HepG2 (cell line): Measurements from ENCODE around the gene CRIM1. TPM values are rescaled to one million over a fixed set of nuclear protein-coding genes. Genes with fewer than 3 reads are reported as not detected.

Source experiments
- ATAC-seq: fragments of 200-7000 bp; cut with Tn5 transposase; 3 replicates; pipeline ENCODE4 v1.9.1; 2020; ENCODE audit warnings: mild to moderate bottlenecking, moderate library complexity
- BruUV-seq: library from RNA; stranded (reverse); fragments of 400-500 nt; replicated peaks from 2 replicates; lab custom pipeline; 2021; lab: Mats Ljungman, UMichigan
- CTCF ChIA-PET: fragments of 300-600 bp; formaldehyde crosslinking; extraction: SDS; loops from one replicate; lab custom pipeline; 2021; ENCODE audit warnings: low total read pairs, inconsistent platforms, low intra/inter-chr PET ratio; lab: Yijun Ruan, JAX
- POLR2A ChIA-PET: fragments of 350-600 bp; sonication (Branson Sonifier 250); formaldehyde crosslinking; loops from one replicate; lab custom pipeline; 2020; ENCODE audit warnings: antibody characterized with exemption, inconsistent platforms; lab: Yijun Ruan, JAX
- DNase-seq: peaks from one replicate; pipeline ENCODE4 v3.0.0-alpha.2; 2015; ENCODE audit warnings: low spot score
- FAIRE-seq: peaks from 3 replicates; lab custom pipeline; 2011; peaks lifted over from hg19 to GRCh38; lab: Jason Lieb, UNC
- H2AFZ ChIP-seq: one replicate; pipeline ENCODE4 v1.6.1; 2011; ENCODE audit warnings: low read length, inconsistent platforms
- H3K27ac ChIP-seq: fragments of 300-600 bp; 3 replicates; pipeline ENCODE4 v1.8.0; 2011; ENCODE audit warnings: mixed run types, mild to moderate bottlenecking, mixed read lengths, low read length, inconsistent platforms; ENCODE audit not compliant: insufficient read depth; ENCODE audit errors: extremely low read length
- H3K27me3 ChIP-seq, 2 experiments: fragments of 200-600 bp in 1 of 2; 2 replicates in 1 of 2; 3 replicates in 1 of 2; pipeline versions ENCODE4 v1.6.0 to v1.8.0; 2011; ENCODE audit warnings: low read length in 2 of 2, mild to moderate bottlenecking in 2 of 2, moderate library complexity in 2 of 2, inconsistent platforms in 1 of 2; ENCODE audit not compliant: insufficient read depth in 2 of 2, control insufficient read depth in 1 of 2
- H3K36me3 ChIP-seq, 2 experiments: fragments of 200-600 bp in 1 of 2; replicated peaks in 1 of 2; 2 replicates in 1 of 2; 3 replicates in 1 of 2; pipeline versions ENCODE4 v1.5.1 to v1.8.0; 2011; ENCODE audit warnings: low read length in 2 of 2, inconsistent platforms in 1 of 2; ENCODE audit not compliant: insufficient read depth in 2 of 2, control insufficient read depth in 1 of 2
- H3K4me1 ChIP-seq: 2 replicates; pipeline ENCODE4 v1.5.1; 2012; ENCODE audit warnings: low read length, inconsistent platforms; ENCODE audit not compliant: insufficient read depth
- H3K4me2 ChIP-seq: 2 replicates; pipeline ENCODE4 v1.6.0; 2011; ENCODE audit warnings: low read depth, low read length, inconsistent platforms
- H3K4me3 ChIP-seq, 3 experiments: fragments of 200-600 bp in 1 of 3; sonication (generic), shearing (Covaris generic) in 1 of 3; replicated peaks in 1 of 3; 2 replicates each; pipeline ENCODE4 v1.5.1; 2011 to 2016; ENCODE audit warnings: low read length in 3 of 3, inconsistent platforms in 2 of 3, low read depth in 2 of 3, mild to moderate bottlenecking in 2 of 3, control low read depth in 1 of 3, mixed read lengths in 1 of 3; ENCODE audit not compliant: insufficient read depth in 1 of 3
- H3K79me2 ChIP-seq: one replicate; pipeline ENCODE4 v1.6.1; 2011; ENCODE audit warnings: low read length, inconsistent platforms; ENCODE audit not compliant: insufficient read depth
- H3K9ac ChIP-seq: 2 replicates; pipeline ENCODE4 v1.6.0; 2011; ENCODE audit warnings: mild to moderate bottlenecking, low read depth, low read length, inconsistent platforms; ENCODE audit not compliant: insufficient read depth
- H3K9me3 ChIP-seq: 2 replicates; pipeline ENCODE4 v1.5.1; 2012; ENCODE audit warnings: mild to moderate bottlenecking, low read length
- H4K20me1 ChIP-seq: 2 replicates; pipeline ENCODE4 v1.6.0; 2011; ENCODE audit warnings: inconsistent platforms, mild to moderate bottlenecking, low read length, moderate library complexity; ENCODE audit not compliant: insufficient read depth
- DNMT3B ChIP-seq: conservative IDR thresholded peaks from 2 replicates; pipeline ENCODE4 v1.6.1; 2016; ENCODE audit warnings: missing biosample characterization, control low read depth
- ETV5 ChIP-seq: IDR thresholded peaks from 2 replicates; pipeline ENCODE4 v1.6.1; 2018; ENCODE audit warnings: missing biosample characterization, missing genetic modification reagents, inconsistent platforms, borderline replicate concordance
- HNRNPH1 ChIP-seq: fragments of 200-400 bp; formaldehyde crosslinking; optimal IDR thresholded peaks from 2 replicates; pipeline ENCODE3; 2017; ENCODE audit warnings: mild to moderate bottlenecking, low read depth, low read length
- IKZF4 ChIP-seq: sonication (generic); formaldehyde crosslinking; IDR thresholded peaks from 2 replicates; pipeline ENCODE4 v1.5.1; 2020; ENCODE audit warnings: borderline replicate concordance, mild to moderate bottlenecking, low read depth, missing genetic modification reagents; ENCODE audit errors: not compliant biosample characterization
- JUNB ChIP-seq: sonication (generic); formaldehyde crosslinking; IDR thresholded peaks from 2 replicates; pipeline ENCODE4 v1.8.0; 2022; ENCODE audit warnings: missing genetic modification reagents, mild to moderate bottlenecking, borderline replicate concordance
- NFIB ChIP-seq: sonication (generic); formaldehyde crosslinking; IDR thresholded peaks from 2 replicates; pipeline ENCODE4 v1.9.0; 2021; ENCODE audit warnings: missing genetic modification reagents, mild to moderate bottlenecking, borderline replicate concordance
- SMAD9 ChIP-seq: sonication (generic); formaldehyde crosslinking; IDR thresholded peaks from 2 replicates; pipeline ENCODE4 v1.5.1; 2020; ENCODE audit warnings: mild to moderate bottlenecking, missing genetic modification reagents
- SOX6 ChIP-seq, 2 experiments: fragments of 450-650 bp in 1 of 2; sonication (generic) in 1 of 2; formaldehyde crosslinking in 1 of 2; IDR thresholded peaks; 2 replicates each; pipeline versions ENCODE4 v1.4.0 to v1.6.1; 2017 to 2020; ENCODE audit warnings: antibody characterized with exemption in 1 of 2, mild to moderate bottlenecking in 1 of 2, missing genetic modification reagents in 1 of 2
- SSRP1 ChIP-seq: IDR thresholded peaks from 2 replicates; pipeline ENCODE4 v1.6.1; 2016; ENCODE audit warnings: control low read depth
- ZNF101 ChIP-seq: sonication (generic); formaldehyde crosslinking; IDR thresholded peaks from 2 replicates; pipeline ENCODE4 v1.4.0; 2020; ENCODE audit warnings: mild to moderate bottlenecking, low read depth, missing genetic modification reagents, borderline replicate concordance
- ZNF44 ChIP-seq: sonication (generic); formaldehyde crosslinking; IDR thresholded peaks from 2 replicates; pipeline ENCODE4 v1.5.1; 2020; ENCODE audit warnings: mild to moderate bottlenecking, missing genetic modification reagents
- ZNF598 ChIP-seq: sonication (generic); formaldehyde crosslinking; IDR thresholded peaks from 2 replicates; pipeline ENCODE4 v1.5.1; 2020; ENCODE audit warnings: mild to moderate bottlenecking, missing genetic modification reagents, borderline replicate concordance
- ZNF614 ChIP-seq: IDR thresholded peaks from 2 replicates; pipeline ENCODE4 v1.6.1; 2018; ENCODE audit warnings: missing biosample characterization, missing genetic modification reagents, inconsistent platforms, borderline replicate concordance
- ZZZ3 ChIP-seq: sonication (generic); formaldehyde crosslinking; IDR thresholded peaks from 2 replicates; pipeline ENCODE4 v1.4.0; 2020; ENCODE audit warnings: missing genetic modification reagents, mild to moderate bottlenecking, borderline replicate concordance
- WGBS: methylation state at CpG from one replicate; pipeline ENCODE4 v1.1.6; 2017; ENCODE audit warnings: low lambda C conversion rate; 5-methylcytosine and 5-hydroxymethylcytosine counted together
- in situ Hi-C: cut with HindIII; loops from 2 replicates; pipeline ENCODE4 v1.10.0; 2017; ENCODE audit warnings: low pct_unique_long_range_greater_than_20kb; ENCODE audit not compliant: extremely low pct_ligation_motif_present
- intact Hi-C: fragments of 100-400 bp; cut with micrococcal nuclease; formaldehyde crosslinking; loops from one replicate; pipeline ENCODE4 v1.10.0; 2022; ENCODE audit not compliant: unreplicated experiment
- polyA plus RNA-seq, 8 experiments: library from polyadenylated mRNA; depleted of rRNA in 3 of 8; stranded (reverse) in 7 of 8; unstranded in 1 of 8; fragments of >200 nt; fragmentation: Illumina TruSeq in 4 of 8; extraction: Trizol in 4 of 8; gene quantifications; 2 replicates each; pipeline versions ENCODE4 v1.2.1 to v1.2.3, GENCODE V29; 2011 to 2016; ENCODE audit warnings: low read depth in 4 of 8, missing spikeins in 1 of 8, mixed read lengths in 1 of 8; ENCODE audit not compliant: insufficient read depth in 1 of 8
- total RNA-seq, 5 experiments: library from RNA; depleted of rRNA; stranded (reverse); fragments of >200 nt; fragmentation: Illumina TruSeq; extraction: Trizol; gene quantifications; 2 replicates each; pipeline ENCODE4 v1.2.3, GENCODE V29; 2016; ENCODE audit warnings: low read depth in 1 of 5
- TF ChIP-seq, protein P1 (sequence below): sonication (generic); formaldehyde crosslinking; IDR thresholded peaks from 2 replicates; pipeline ENCODE4 v1.4.0; 2020; ENCODE audit warnings: missing genetic modification reagents, mild to moderate bottlenecking, borderline replicate concordance
- TF ChIP-seq, protein P2 (sequence below), 2 experiments: sonication (generic) in 1 of 2; formaldehyde crosslinking in 1 of 2; IDR thresholded peaks; 2 replicates each; pipeline versions ENCODE4 v1.4.0 to v1.6.1; 2018 to 2020; ENCODE audit warnings: missing genetic modification reagents in 2 of 2, borderline replicate concordance in 1 of 2, low read depth in 1 of 2, mild to moderate bottlenecking in 1 of 2, missing biosample characterization in 1 of 2
- TF ChIP-seq, protein P3 (sequence below): sonication (generic); formaldehyde crosslinking; IDR thresholded peaks from 2 replicates; pipeline ENCODE4 v1.8.0; 2023; ENCODE audit warnings: mild to moderate bottlenecking, missing genetic modification reagents

Gene CRIM1
- total and polyA plus RNA-seq, 2 of the 13 experiments (the other 11 are each of a cell fraction or from before 2014, with no cell fraction given) = 39.1 to 69.9 TPM

DNA sequence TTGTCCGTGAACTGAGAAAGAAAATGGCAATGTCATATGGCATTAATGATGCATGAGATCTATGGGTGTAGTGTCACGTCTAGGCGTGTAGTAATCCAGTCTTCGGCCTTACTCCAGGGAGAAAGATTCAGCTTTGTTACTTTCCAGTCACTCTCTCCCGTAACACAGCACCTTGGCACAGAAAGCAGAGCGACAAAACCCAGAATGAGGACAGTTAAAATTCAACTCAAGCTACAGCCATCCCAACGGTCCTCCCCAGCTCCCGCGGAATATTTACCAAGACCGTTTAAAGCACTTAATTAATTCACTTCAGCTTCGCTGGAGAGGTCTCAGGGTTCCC is 797 bp upstream of the CRIM1 start:
- Histone ChIP-seq H3K79me2 (peaks cover 49% of the 10 kb centered on the region), H3K4me2 (peak overlapping the region; percentile 81), H3K9me3 (no peaks in the 10 kb centered on the region), H3K4me3 (peak overlapping the region; percentile 81 to 98 (median 86)), H3K27me3 (no peaks in the 10 kb centered on the region; a peak in 1 of 5 replicates), H2AFZ (peak overlapping the region; percentile 68), H3K36me3 (no peaks in the 10 kb centered on the region), H4K20me1 (peaks cover 28% of the 10 kb centered on the region), H3K4me1 (peaks cover 54% of the 10 kb centered on the region), H3K9ac (peak overlapping the region; percentile 69), H3K27ac (peak overlapping the region; percentile 42)
- intact Hi-C loops = loop anchor here (5.0 kb wide), 1 partner anchor 43 kb away; no protein-coding TSS in a partner anchor
- DNase-seq (no peak), ATAC-seq (no peak), FAIRE-seq (peak; percentile 37)
- ChIA-PET CTCF (no interaction called here), POLR2A (interaction anchor here (0.7 to 6.7 kb wide), 15 partner anchors 13 to 295 kb away, joined by 3 to 53 read pairs (median 4); no protein-coding TSS in a partner anchor)
- 8% methylated on average over 11 of the region's 11 CpGs for WGBS
- BruUV-seq = no TSS peak
- in situ Hi-C loops = loop anchor here (5.0 kb wide), 3 partner anchors 103 to 308 kb away; no protein-coding TSS in a partner anchor
- TF ChIP-seq HNRNPH1 (no peak), ZZZ3 (CRISPR knock-in tag) (no peak), JUNB (CRISPR knock-in tag) (no peak), ZNF614 (no peak), DNMT3B (0 out of 2 replicates have a peak, but pooled peaks have one; percentile 52), SSRP1 (CRISPR knock-in tag) (peak; percentile 26; the same call in 1 of the 2 replicates), SMAD9 (CRISPR knock-in tag) (no peak), ZNF44 (CRISPR knock-in tag) (0 out of 2 replicates have a peak, but pooled peaks have one; percentile 47), NFIB (CRISPR knock-in tag) (no peak), SOX6 (IDR thresholded peaks at IDR 0.05) (no peak), SOX6 (CRISPR knock-in tag; IDR thresholded peaks at IDR 0.05) (0 out of 2 replicates have a peak, but pooled peaks have one; percentile 6), IKZF4 (CRISPR knock-in tag) (peak; percentile 76), ETV5 (no peak; the same call in 1 of the 2 replicates), ZNF598 (CRISPR knock-in tag) (peak; percentile 43; the same call in 1 of the 2 replicates), ZNF101 (CRISPR knock-in tag) (no peak)
- TF ChIP-seq, protein P1, sequence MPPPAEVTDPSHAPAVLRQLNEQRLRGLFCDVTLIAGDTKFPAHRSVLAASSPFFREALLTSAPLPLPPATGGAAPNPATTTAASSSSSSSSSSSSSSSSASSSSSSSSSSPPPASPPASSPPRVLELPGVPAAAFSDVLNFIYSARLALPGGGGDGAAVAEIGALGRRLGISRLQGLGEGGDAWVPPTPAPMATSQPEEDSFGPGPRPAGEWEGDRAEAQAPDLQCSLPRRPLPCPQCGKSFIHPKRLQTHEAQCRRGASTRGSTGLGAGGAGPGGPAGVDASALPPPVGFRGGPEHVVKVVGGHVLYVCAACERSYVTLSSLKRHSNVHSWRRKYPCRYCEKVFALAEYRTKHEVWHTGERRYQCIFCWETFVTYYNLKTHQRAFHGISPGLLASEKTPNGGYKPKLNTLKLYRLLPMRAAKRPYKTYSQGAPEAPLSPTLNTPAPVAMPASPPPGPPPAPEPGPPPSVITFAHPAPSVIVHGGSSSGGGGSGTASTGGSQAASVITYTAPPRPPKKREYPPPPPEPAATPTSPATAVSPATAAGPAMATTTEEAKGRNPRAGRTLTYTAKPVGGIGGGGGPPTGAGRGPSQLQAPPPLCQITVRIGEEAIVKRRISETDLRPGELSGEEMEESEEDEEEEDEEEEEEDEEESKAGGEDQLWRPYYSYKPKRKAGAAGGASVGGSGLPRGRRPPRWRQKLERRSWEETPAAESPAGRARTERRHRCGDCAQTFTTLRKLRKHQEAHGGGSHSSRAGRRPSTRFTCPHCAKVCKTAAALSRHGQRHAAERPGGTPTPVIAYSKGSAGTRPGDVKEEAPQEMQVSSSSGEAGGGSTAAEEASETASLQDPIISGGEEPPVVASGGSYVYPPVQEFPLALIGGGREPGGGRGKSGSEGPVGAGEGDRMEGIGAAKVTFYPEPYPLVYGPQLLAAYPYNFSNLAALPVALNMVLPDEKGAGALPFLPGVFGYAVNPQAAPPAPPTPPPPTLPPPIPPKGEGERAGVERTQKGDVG = no peak
- TF ChIP-seq, protein P2, sequence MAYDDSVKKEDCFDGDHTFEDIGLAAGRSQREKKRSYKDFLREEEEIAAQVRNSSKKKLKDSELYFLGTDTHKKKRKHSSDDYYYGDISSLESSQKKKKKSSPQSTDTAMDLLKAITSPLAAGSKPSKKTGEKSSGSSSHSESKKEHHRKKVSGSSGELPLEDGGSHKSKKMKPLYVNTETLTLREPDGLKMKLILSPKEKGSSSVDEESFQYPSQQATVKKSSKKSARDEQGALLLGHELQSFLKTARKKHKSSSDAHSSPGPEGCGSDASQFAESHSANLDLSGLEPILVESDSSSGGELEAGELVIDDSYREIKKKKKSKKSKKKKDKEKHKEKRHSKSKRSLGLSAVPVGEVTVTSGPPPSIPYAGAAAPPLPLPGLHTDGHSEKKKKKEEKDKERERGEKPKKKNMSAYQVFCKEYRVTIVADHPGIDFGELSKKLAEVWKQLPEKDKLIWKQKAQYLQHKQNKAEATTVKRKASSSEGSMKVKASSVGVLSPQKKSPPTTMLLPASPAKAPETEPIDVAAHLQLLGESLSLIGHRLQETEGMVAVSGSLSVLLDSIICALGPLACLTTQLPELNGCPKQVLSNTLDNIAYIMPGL (CRISPR knock-in tag; IDR thresholded peaks at IDR 0.05; ENCODE audit: borderline replicate concordance in 1 of 2, low read depth in 1 of 2) = 0 out of 4 replicates have a peak, but pooled peaks of 1 of the 2 experiments have one; percentile 7
- TF ChIP-seq, protein P3, sequence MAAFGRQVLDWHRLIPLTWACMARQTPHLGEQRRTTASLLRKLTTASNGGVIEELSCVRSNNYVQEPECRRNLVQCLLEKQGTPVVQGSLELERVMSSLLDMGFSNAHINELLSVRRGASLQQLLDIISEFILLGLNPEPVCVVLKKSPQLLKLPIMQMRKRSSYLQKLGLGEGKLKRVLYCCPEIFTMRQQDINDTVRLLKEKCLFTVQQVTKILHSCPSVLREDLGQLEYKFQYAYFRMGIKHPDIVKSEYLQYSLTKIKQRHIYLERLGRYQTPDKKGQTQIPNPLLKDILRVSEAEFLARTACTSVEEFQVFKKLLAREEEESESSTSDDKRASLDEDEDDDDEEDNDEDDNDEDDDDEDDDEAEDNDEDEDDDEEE (CRISPR knock-in tag) = 0 out of 2 replicates have a peak, but pooled peaks have one; percentile 64
